DND-41 (cell line): ENCODE data around the gene SH2D3C.
A peak's percentile ranks its signal among the peaks of the same experiment; 100 is the strongest.

Source experiments
- ATAC-seq: fragments of 200-7000 bp; cut with Tn5 transposase; 3 replicates; pipeline ENCODE4 v1.9.1; 2021; ENCODE audit warnings: low read depth; ENCODE audit not compliant: insufficient read depth
- DNase-seq: peaks from one replicate; pipeline ENCODE4 v3.0.0-alpha.2; 2020
- H2AFZ ChIP-seq: 2 replicates; pipeline ENCODE4 v1.6.0; 2012; ENCODE audit warnings: low read depth, low read length
- H3K27ac ChIP-seq: 2 replicates; pipeline ENCODE4 v1.5.1; 2012; ENCODE audit warnings: low read length, inconsistent platforms
- H3K27me3 ChIP-seq: fragments of 200-600 bp; sonication (generic); 2 replicates; pipeline ENCODE4 v1.6.0; 2012; ENCODE audit warnings: low read length, mild to moderate bottlenecking, inconsistent platforms; ENCODE audit not compliant: insufficient read depth, poor library complexity
- H3K36me3 ChIP-seq: 2 replicates; pipeline ENCODE4 v1.5.1; 2012; ENCODE audit warnings: low read length, inconsistent platforms; ENCODE audit not compliant: insufficient read depth
- H3K4me1 ChIP-seq: 2 replicates; pipeline ENCODE4 v1.5.1; 2012; ENCODE audit warnings: mild to moderate bottlenecking, low read length; ENCODE audit not compliant: insufficient read depth
- H3K4me2 ChIP-seq: 2 replicates; pipeline ENCODE4 v1.6.0; 2012; ENCODE audit warnings: mild to moderate bottlenecking, moderate library complexity, low read length, inconsistent platforms; ENCODE audit not compliant: insufficient read depth
- H3K4me3 ChIP-seq, 2 experiments: fragments of 200-600 bp in 1 of 2; shearing (Covaris generic) in 1 of 2; 2 replicates each; pipeline ENCODE4 v1.5.1; 2012 to 2016; ENCODE audit warnings: inconsistent platforms in 2 of 2, low read length in 2 of 2, mild to moderate bottlenecking in 2 of 2, low read depth in 1 of 2, moderate library complexity in 1 of 2
- H3K79me2 ChIP-seq: 2 replicates; pipeline ENCODE4 v1.6.0; 2012; ENCODE audit warnings: low read length, inconsistent platforms; ENCODE audit not compliant: insufficient read depth
- H3K9ac ChIP-seq: 2 replicates; pipeline ENCODE4 v1.6.0; 2012; ENCODE audit warnings: low read depth, mild to moderate bottlenecking, inconsistent platforms, low read length, moderate library complexity
- H3K9me3 ChIP-seq: 2 replicates; pipeline ENCODE4 v1.5.1; 2012; ENCODE audit warnings: low read length, moderate library complexity, mild to moderate bottlenecking, inconsistent platforms; ENCODE audit not compliant: insufficient read depth, severe bottlenecking
- H4K20me1 ChIP-seq: 2 replicates; pipeline ENCODE4 v1.6.0; 2012; ENCODE audit warnings: low read length; ENCODE audit not compliant: insufficient read depth
- EZH2 ChIP-seq: IDR thresholded peaks from 3 replicates; pipeline ENCODE4 v1.6.1; 2012; ENCODE audit warnings: borderline replicate concordance, low read depth, mild to moderate bottlenecking, moderate library complexity, low read length, inconsistent platforms; ENCODE audit not compliant: severe bottlenecking
- TF ChIP-seq, protein P1 (sequence below): IDR thresholded peaks from 2 replicates; pipeline ENCODE4 v1.5.1; 2012; ENCODE audit warnings: borderline replicate concordance, low read length, moderate library complexity, mild to moderate bottlenecking; ENCODE audit not compliant: poor library complexity, severe bottlenecking; ENCODE audit errors: extremely low read depth

SH2D3C gene

DNA sequence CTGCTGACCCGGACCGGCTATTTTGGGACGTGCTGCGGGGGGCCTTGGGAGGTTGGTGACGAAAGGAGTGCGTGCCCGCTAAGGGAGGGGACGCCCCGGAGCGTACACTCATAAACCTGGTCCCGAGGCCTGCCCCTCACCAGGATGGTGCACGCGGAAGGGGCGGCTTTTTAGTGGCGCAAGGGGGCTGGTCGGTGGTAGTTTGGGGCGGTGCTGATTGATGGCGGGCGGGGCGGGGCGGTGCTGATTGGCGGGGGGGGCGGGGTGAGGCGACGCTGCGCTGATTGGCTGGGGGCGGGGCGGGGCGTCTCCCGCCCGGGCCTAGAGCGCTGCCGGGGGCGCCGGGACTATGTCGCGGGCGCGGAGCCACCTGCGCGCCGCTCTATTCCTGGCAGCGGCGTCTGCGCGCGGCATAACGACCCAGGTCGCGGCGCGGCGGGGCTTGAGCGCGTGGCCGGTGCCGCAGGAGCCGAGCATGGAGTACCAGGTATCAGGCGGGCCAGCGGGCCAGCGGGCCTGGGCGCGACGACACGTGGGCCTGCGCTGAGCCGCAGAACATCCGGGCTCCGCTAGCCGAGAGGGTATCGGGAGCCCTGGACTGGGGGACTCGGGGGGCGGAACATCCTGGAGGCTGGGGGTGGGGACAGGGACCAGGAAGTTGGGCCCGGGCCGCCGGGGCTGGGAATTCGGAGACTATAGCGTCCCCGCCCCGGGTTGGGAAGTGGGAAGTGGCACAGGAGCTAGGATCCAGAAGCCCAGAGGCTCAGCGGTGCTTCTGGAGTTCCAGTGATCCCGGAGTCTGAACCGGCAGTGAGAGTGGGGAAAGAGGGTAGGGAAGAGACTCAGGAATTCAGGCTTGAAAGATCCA lies 24.3 kb upstream of the SH2D3C start, which contains the start of gene FPGS:
Gene FPGS (plus strand): TSS at position 307 of the 868 bp plus-strand sequence. CDS start 43 bp downstream, at position 350.
- peak; percentile 87 for ATAC-seq
- Histone ChIP-seq H3K27ac (peak within 1 kb of the TSS; percentile 97), H4K20me1 (peaks cover 22% of the 10 kb centered on the region), H3K4me3 (peak within 1 kb of the TSS; percentile 87 to 97), H3K79me2 (peaks cover 32% of the 10 kb centered on the region), H3K36me3 (peaks cover 29% of the 10 kb centered on the region), H3K4me1 (peaks cover 24% of the 10 kb centered on the region), H3K9ac (peak within 1 kb of the TSS; percentile 93), H3K4me2 (peak within 1 kb of the TSS; percentile 91), H3K27me3 (no peaks in the 10 kb centered on the region), H3K9me3 (no peaks in the 10 kb centered on the region), H2AFZ (peak within 1 kb of the TSS; percentile 94)
- no peak for TF ChIP-seq EZH2
- TF ChIP-seq, protein P1, sequence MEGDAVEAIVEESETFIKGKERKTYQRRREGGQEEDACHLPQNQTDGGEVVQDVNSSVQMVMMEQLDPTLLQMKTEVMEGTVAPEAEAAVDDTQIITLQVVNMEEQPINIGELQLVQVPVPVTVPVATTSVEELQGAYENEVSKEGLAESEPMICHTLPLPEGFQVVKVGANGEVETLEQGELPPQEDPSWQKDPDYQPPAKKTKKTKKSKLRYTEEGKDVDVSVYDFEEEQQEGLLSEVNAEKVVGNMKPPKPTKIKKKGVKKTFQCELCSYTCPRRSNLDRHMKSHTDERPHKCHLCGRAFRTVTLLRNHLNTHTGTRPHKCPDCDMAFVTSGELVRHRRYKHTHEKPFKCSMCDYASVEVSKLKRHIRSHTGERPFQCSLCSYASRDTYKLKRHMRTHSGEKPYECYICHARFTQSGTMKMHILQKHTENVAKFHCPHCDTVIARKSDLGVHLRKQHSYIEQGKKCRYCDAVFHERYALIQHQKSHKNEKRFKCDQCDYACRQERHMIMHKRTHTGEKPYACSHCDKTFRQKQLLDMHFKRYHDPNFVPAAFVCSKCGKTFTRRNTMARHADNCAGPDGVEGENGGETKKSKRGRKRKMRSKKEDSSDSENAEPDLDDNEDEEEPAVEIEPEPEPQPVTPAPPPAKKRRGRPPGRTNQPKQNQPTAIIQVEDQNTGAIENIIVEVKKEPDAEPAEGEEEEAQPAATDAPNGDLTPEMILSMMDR: no peak
- DNase-seq: peak; percentile 85

DNA sequence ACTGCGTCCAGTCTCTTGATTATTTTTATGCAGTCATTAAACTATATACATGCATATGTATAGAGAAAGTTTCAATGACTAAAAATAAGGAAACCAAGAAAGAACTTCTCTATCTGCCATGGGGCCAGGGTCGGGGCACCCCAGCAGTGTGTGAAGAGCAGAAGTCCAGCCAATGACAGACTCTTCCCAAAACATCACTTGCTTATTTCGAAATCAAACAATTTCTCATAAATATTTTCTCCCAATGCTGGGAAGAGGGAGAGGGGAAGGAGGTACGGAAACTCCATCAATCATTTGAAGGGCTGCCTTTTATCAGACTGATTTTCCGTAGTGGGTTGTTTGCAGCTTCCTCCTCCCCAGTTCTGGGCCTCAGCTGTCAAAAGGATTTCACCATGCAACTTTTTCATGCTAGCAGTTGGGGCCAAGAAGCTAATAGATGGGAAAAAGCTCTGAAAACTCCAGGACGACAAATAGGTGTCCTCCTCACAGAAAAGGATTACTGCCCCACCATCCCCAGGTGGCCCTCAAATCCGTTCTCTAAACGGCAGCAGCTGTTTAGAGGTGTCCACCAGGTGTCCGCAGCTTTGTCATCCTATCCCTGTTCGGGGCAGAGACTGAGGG lies 23.6 kb upstream of the SH2D3C start:
- TF ChIP-seq EZH2: no peak
- TF ChIP-seq, protein P1: no peak
- Histone ChIP-seq H2AFZ (peak overlapping the region; percentile 94), H3K36me3 (peaks cover 22% of the 10 kb centered on the region), H3K27ac (peak overlapping the region; percentile 88), H3K9ac (peak overlapping the region; percentile 93), H3K79me2 (peaks cover 28% of the 10 kb centered on the region), H3K4me3 (peak overlapping the region; percentile 21 to 62; a peak in 3 of 4 replicates), H4K20me1 (peaks cover 18% of the 10 kb centered on the region), H3K9me3 (no peaks in the 10 kb centered on the region), H3K4me1 (peaks cover 31% of the 10 kb centered on the region), H3K27me3 (no peaks in the 10 kb centered on the region), H3K4me2 (peak overlapping the region; percentile 91)
- DNase-seq: no peak
- no peak for ATAC-seq

DNA sequence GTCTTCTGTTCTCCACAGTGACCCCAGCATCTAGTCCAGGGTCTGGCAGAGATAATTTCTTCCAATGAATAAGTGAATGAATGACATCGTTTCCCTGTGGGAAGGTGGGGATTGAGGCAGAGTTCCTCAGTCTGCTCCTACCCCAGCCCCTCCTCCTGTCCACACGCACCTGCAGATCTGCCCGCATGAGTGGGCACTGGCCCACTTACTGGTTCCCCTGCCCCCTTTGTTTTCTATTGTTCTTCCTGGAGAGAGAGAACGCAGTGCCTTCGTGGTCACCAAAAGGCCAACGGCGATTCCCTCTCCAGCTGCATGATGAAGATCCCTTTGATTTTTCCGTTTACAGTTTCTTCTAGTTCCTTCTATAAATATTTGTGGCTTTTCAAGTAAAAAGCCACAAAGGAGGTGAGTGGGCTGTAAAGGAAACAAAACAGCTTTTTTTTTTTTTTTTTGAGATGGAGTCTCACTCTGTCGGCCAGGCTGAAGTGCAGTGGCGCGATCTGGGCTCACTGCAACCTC lies 18.4 kb upstream of the SH2D3C start:
- ATAC-seq: peak; percentile 71
- H4K20me1 ChIP-seq: peaks cover 9% of the 10 kb centered on the region

More for the DNA sequence above, 18.4 kb upstream of the SH2D3C start:
- Histone ChIP-seq H3K36me3 (peaks cover 15% of the 10 kb centered on the region), H2AFZ (no peak overlapping the region; the same call in 1 of the 2 replicates), H3K9ac (peak overlapping the region; percentile 49), H3K79me2 (0 out of 2 replicates have a peak, but pooled peaks cover 2% of the 10 kb centered on the region), H3K27ac (peak overlapping the region; percentile 95), H3K27me3 (no peaks in the 10 kb centered on the region), H3K9me3 (no peaks in the 10 kb centered on the region), H3K4me3 (peak overlapping the region in 1 of 2 experiments; percentile 11; a peak in 1 of 4 replicates), H3K4me2 (peak overlapping the region; percentile 50), H3K4me1 (peaks cover 52% of the 10 kb centered on the region)
- TF ChIP-seq, protein P1: no peak
- TF ChIP-seq EZH2: no peak
- DNase-seq: peak; percentile 75
